Body of pancreas (tissue), 4 donors: ENCODE measurements around the gene DBNDD2.

Source experiments
- CTCF ChIP-seq, 7 experiments: fragments of 450-650 bp in 4 of 7; fragments of 200-600 bp in 3 of 7; sonication (generic) in 3 of 7; IDR thresholded peaks; one replicate each; pipeline ENCODE4 v1.5.1; 2016 to 2019; ENCODE audit warnings: antibody characterized with exemption in 7 of 7
- POLR2A ChIP-seq, 3 donors: fragments of 450-650 bp; IDR thresholded peaks; one replicate each; pipeline ENCODE4 v1.6.1; 2016; ENCODE audit warnings: antibody characterized with exemption in 3 of 3, mild to moderate bottlenecking in 2 of 3

- TF ChIP-seq CTCF (IDR thresholded peaks at IDR 0.05) (no peak), POLR2A (IDR thresholded peaks at IDR 0.05) (no peak)
Measured at GRCh38 chr20:45359069-45359405, 49.1 kb upstream of the DBNDD2 start.
